ENCODE data around the gene ADARB2.

GRCh38 chr10:1345368-1345767, 392.0 kb downstream of the ADARB2 start:
- TF ChIP-seq ZNF561 (tag by site-specific recombination; IDR thresholded peaks at IDR 0.05; ENCODE audit: borderline replicate concordance) (no peak), ZXDB (tag by site-specific recombination; IDR thresholded peaks at IDR 0.05) (no peak), ZSCAN5A (tag by site-specific recombination; IDR thresholded peaks at IDR 0.05) (no peak), YY1 (tag by site-specific recombination; IDR thresholded peaks at IDR 0.05) (no peak), CTCF (tag by site-specific recombination; IDR thresholded peaks at IDR 0.05) (no peak), ZNF707 (tag by site-specific recombination; IDR thresholded peaks at IDR 0.05) (no peak), ZNF10 (tag by site-specific recombination; IDR thresholded peaks at IDR 0.05) (no peak), KLF10 (tag by site-specific recombination; IDR thresholded peaks at IDR 0.05) (no peak), ZNF768 (tag by site-specific recombination; IDR thresholded peaks at IDR 0.05) (no peak)
- TF ChIP-seq, protein P1, sequence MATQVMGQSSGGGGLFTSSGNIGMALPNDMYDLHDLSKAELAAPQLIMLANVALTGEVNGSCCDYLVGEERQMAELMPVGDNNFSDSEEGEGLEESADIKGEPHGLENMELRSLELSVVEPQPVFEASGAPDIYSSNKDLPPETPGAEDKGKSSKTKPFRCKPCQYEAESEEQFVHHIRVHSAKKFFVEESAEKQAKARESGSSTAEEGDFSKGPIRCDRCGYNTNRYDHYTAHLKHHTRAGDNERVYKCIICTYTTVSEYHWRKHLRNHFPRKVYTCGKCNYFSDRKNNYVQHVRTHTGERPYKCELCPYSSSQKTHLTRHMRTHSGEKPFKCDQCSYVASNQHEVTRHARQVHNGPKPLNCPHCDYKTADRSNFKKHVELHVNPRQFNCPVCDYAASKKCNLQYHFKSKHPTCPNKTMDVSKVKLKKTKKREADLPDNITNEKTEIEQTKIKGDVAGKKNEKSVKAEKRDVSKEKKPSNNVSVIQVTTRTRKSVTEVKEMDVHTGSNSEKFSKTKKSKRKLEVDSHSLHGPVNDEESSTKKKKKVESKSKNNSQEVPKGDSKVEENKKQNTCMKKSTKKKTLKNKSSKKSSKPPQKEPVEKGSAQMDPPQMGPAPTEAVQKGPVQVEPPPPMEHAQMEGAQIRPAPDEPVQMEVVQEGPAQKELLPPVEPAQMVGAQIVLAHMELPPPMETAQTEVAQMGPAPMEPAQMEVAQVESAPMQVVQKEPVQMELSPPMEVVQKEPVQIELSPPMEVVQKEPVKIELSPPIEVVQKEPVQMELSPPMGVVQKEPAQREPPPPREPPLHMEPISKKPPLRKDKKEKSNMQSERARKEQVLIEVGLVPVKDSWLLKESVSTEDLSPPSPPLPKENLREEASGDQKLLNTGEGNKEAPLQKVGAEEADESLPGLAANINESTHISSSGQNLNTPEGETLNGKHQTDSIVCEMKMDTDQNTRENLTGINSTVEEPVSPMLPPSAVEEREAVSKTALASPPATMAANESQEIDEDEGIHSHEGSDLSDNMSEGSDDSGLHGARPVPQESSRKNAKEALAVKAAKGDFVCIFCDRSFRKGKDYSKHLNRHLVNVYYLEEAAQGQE (tag by site-specific recombination; IDR thresholded peaks at IDR 0.05): no peak
